Bronchial epithelial cell (primary cell): Measurements from ENCODE around the gene MAGI2. TPM values are rescaled to one million over a fixed set of nuclear protein-coding genes. Genes with fewer than 3 reads are reported as not detected.

Experiments used
- DNase-seq: peaks from one replicate; pipeline ENCODE4 v3.0.0-alpha.2; 2010; ENCODE audit warnings: low read depth
- FAIRE-seq: peaks from 2 replicates; lab custom pipeline; 2011; peaks lifted over from hg19 to GRCh38; lab: Jason Lieb, UNC
- H3K27me3 ChIP-seq: 2 replicates; pipeline ENCODE4 v1.5.1; 2011; ENCODE audit warnings: low read length; ENCODE audit not compliant: control insufficient read depth, insufficient read depth
- H3K36me3 ChIP-seq: 2 replicates; pipeline ENCODE4 v1.5.1; 2011; ENCODE audit warnings: low read length; ENCODE audit not compliant: control insufficient read depth, insufficient read depth
- H3K4me3 ChIP-seq: 2 replicates; pipeline ENCODE4 v1.5.1; 2011; ENCODE audit warnings: mild to moderate bottlenecking, low read depth, low read length, control low read depth
- CTCF ChIP-seq: IDR thresholded peaks from 2 replicates; pipeline ENCODE4 v1.5.1; 2011; ENCODE audit warnings: mild to moderate bottlenecking, moderate library complexity, low read length, control low read depth, inconsistent platforms; ENCODE audit not compliant: insufficient read depth, severe bottlenecking
- total RNA-seq: library from RNA; depleted of rRNA; stranded (reverse); fragments of >200 nt; gene quantifications from 2 replicates; pipeline ENCODE4 v1.2.1, GENCODE V29; 2014

The MAGI2 gene
- total RNA-seq, 1 donor from 2014 or later: 2.6 TPM

DNA sequence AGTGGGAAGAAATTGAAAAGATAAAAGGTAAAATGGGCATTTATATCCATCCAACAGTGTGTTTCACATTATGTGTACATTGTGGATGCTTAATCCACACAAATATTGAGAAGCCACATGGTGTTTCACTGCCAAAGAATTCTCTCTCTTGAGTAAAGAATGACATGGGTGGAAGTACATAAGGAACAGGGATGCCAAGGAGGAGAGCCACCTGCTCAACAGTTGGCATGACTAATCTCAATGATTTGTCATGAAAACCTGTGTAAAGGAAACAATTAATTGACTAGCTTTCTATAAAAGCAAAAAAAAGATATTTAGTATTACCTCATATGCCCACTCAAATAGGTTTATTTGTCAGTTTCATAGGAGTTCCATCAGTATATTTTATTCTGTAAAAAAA, 43.1 kb downstream of the MAGI2 start:
- no peak for FAIRE-seq
- Histone ChIP-seq H3K4me3 (no peak overlapping the region), H3K36me3 (no peaks in the 10 kb centered on the region), H3K27me3 (no peaks in the 10 kb centered on the region)
- TF ChIP-seq CTCF: no peak
- peak; percentile 68 for DNase-seq

GRCh38 chr7:79407351-79407750, 46.1 kb downstream of the MAGI2 start:
- no peaks in the 10 kb centered on the region for H3K36me3 ChIP-seq
- FAIRE-seq: no peak
- H3K27me3 ChIP-seq: no peaks in the 10 kb centered on the region
- H3K4me3 ChIP-seq: no peak overlapping the region
- DNase-seq: no peak
- no peak for TF ChIP-seq CTCF

- no peak for FAIRE-seq
- no peak overlapping the region for H3K4me3 ChIP-seq
- TF ChIP-seq CTCF: no peak
- peak; percentile 46 for DNase-seq
- no peaks in the 10 kb centered on the region for H3K36me3 ChIP-seq
- no peaks in the 10 kb centered on the region for H3K27me3 ChIP-seq
These were observed 47.1 kb downstream of the MAGI2 start for GRCh38 chr7:79406371-79406770.

- Histone ChIP-seq H3K36me3 (no peaks in the 10 kb centered on the region), H3K27me3 (no peaks in the 10 kb centered on the region), H3K4me3 (no peak overlapping the region)
- no peak for FAIRE-seq
- TF ChIP-seq CTCF: no peak
- no peak for DNase-seq
These were observed 48.1 kb downstream of the MAGI2 start for GRCh38 chr7:79405368-79405767.

GRCh38 chr7:79403879-79404278, 49.6 kb downstream of the MAGI2 start:
- Histone ChIP-seq H3K4me3 (no peak overlapping the region), H3K27me3 (no peaks in the 10 kb centered on the region), H3K36me3 (no peaks in the 10 kb centered on the region)
- FAIRE-seq (no peak), DNase-seq (no peak)
- TF ChIP-seq CTCF: no peak

DNA sequence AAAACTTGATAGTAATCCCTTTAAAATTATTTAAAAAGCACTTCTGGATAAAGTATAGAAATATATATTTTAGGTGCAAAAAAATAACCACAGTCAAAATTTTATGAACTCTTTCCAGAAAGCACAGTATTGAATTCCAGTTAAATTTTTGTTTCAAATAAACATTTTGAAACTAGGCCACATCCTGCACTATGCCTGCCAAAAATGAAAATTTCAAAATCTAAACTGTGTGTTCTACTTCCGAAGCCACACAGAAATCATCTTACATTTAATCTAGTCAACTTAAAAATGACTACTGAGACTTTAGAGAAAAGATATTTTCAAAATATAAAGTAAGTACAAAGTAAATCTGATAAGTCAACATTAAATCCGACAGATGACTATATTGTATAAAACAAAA, 50.0 kb downstream of the MAGI2 start:
- H3K27me3 ChIP-seq: no peaks in the 10 kb centered on the region

More for the DNA sequence above, 50.0 kb downstream of the MAGI2 start:
- H3K4me3 ChIP-seq: no peak overlapping the region
- FAIRE-seq (no peak), DNase-seq (no peak)
- no peaks in the 10 kb centered on the region for H3K36me3 ChIP-seq
- no peak for TF ChIP-seq CTCF
